GM18499 (cell line): ENCODE measurements around the gene PSMG3.

Experiments
- ATAC-seq: cut with Tn5 transposase; IDR thresholded peaks from one replicate; pipeline ENCODE4 v1.9.1; 2021; ENCODE audit warnings: moderate number of reproducible peaks; ENCODE audit not compliant: insufficient read depth, unreplicated experiment

The PSMG3 gene

DNA sequence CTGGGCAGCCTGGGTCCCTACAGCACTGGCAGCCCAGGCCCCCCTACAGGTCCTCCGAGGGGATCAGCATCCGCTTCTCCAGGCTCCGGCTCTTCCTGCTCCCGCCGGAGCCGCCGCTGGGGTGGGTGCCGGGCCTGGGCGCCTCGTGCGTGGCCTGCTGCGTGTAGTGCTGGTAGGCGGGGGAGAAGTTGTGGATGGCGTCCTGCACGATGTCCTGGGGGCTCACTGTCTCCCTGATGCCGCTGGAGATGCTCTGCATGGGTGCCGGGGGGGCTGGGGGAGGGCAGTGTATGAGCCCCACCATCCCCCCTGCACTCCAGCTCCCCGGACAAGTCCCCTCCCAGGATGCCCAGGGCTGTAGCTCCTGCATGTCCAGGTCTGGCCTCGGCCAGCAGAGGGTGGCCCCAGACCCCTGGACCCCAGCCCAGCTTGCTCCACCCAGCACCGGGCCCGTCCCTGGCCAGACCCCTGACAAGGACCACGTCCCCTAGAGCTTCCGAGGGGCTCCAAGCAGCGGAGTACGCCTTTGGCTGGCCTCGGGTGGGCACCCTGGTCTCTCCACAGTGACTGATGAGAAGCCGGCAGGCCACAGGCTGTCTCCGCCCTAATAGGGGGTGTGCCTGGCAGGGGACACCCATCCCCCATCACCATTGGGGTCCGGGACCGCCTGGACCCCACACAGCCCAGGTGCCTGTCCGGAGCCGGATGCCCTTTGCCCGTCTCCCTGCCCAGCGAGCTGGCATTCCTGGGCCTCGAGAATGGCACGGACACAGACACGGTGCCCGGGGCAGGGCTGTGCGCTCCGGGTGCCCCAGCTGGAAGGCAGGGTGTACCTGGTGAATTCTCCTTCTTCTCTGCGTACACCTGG, 22.7 kb downstream of the PSMG3 start:
- no peak for ATAC-seq

DNA sequence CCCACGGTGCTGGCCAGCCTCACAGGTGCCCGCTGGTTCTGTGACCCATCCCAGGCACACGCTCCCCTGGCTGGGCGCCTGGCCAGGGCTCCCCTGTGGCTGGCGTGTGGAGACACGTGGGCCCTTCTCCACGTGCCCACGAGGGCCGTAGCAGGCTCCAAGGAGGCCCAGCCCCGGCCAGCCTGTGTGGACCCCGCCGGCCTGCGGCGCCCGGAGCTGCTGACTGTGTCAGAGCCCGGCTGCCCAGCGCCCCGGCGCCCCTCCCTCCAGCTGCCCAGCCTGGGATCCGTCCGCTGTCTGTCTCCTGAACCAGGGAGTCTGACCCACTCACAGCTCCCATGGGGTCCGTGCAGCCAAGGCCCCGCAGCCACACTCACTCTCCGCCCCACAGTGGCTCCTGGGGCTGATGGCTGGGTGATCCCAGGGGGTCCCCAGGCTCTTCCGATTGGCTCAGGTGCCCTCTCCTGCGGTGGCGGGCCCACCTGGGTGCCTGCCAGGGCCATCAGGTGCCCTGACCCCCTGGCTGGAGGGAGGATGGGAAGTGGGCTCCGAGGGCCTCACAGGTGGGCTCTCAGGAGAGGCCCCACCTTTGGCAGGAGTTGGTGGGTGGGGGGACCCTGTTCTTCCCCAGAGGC, 23.4 kb downstream of the PSMG3 start:
- ATAC-seq: no peak

DNA sequence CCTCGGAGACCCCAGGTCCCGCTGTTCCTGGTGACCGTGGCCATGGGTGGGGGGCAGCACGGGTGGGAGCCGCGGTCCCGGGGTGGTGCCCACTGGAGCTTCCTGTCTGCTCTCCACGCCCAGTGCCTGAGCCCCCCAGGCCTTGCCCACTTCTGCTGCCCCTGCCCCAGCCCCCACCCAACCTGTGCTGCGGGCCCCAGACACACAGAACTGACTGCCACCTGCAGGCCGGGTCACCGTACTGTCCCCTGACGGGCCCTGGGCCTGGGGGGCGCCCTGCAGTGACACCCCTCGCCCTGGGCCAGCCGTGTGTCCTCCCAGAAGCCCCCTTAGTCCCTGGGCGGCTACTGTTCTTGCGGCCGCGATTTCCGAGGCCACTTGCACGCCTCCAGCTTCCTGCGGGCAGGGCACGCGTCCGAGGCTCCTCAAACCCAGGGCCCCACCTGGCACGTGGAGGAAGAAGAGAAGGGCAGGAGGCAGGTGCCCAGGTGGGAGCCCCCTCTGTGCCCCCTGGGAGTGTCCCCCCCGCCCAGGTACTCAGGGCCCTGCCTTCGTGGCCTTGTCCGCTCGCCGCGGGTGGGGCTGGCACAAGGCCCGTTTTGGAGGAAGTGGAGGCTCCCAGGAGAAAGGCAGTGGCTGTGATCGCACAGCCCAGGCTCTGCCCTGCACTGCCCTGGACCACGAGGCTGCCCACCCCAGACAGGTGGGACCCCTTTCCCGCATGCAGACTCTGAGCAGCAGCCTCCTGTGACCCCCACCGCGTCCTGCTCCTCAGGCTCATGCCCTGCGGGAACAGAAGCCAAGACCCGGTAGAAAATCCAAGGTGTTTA, 24.2 kb downstream of the PSMG3 start:
- no peak for ATAC-seq

DNA sequence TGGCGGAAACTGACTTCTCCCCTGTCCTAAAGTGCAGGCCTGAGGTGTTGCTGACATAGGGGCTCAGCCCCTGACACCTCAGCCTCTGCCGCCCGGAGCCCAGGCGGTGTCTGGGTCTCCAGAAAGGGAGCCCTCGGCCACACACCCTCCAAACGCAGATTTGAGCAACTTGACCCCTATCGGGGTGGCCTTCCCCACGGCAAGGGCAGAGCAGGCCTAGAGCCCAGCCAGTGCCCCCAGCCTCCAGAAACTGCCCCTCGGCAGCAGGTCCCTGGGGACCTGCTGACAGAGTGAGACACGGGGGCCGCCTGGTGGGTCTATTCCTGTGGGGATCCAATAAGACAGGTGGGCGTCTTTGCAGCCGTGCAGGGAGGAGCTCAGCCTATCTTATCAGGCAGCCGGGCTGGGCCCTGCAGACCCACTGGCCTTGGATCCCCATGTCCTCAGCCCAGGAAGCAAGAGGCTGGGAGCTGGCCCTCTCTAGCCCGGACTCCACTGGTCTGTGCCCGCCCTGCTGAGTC, 24.9 kb downstream of the PSMG3 start:
- no peak for ATAC-seq

DNA sequence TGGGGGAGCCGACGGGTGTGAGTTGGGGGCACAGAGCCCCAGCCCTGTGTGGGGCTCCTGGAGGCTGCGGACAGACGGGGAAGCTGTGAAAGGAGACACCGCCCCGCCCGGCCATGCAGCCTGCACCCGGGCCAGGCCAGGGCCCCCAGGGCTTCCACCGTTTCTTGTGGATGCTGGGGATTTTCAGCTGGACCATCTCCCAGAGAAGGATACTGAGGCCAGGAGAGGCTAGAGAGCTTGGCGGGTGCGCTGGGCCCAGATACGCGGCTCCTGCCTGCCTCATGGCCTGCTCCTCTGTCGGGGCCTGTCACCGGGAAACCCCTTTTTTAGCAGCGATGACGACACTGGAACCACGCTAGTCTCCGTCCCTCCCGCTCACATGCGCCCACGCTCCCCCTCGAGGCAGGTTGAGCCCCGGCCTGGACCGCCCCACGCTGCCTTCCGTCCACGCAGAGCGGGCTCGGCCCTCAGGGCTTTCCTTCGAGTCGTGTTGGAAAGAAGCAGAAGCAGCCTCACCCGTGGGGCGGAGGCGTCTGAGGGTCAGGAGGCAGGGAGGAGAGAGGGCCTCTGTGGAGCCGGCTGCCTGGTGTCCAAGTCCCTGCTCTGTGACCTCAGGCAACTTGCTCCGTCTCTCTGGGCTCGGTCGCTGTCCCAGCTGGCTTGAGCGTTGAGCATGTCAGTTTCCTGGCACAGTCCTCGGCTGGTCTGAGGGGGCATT, 25.5 kb downstream of the PSMG3 start:
- ATAC-seq: no peak

DNA sequence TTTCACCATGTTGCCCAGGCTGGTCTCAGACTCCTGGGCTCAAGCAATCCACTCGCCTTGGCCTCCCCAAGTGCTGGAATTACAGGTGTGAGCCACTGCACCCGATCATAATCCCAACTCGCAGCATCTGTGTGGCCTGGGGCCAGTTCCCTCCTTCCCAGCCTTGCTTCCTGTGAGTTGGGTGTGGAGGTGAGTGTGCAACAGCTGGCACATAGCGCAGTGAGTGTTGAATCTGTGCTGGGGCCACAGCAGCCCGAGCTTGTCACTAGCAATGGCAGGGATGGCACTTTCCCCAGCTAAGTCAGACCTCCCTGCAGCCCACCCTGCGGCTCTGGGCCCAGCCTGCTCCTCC, 26.0 kb downstream of the PSMG3 start:
- ATAC-seq: no peak

DNA sequence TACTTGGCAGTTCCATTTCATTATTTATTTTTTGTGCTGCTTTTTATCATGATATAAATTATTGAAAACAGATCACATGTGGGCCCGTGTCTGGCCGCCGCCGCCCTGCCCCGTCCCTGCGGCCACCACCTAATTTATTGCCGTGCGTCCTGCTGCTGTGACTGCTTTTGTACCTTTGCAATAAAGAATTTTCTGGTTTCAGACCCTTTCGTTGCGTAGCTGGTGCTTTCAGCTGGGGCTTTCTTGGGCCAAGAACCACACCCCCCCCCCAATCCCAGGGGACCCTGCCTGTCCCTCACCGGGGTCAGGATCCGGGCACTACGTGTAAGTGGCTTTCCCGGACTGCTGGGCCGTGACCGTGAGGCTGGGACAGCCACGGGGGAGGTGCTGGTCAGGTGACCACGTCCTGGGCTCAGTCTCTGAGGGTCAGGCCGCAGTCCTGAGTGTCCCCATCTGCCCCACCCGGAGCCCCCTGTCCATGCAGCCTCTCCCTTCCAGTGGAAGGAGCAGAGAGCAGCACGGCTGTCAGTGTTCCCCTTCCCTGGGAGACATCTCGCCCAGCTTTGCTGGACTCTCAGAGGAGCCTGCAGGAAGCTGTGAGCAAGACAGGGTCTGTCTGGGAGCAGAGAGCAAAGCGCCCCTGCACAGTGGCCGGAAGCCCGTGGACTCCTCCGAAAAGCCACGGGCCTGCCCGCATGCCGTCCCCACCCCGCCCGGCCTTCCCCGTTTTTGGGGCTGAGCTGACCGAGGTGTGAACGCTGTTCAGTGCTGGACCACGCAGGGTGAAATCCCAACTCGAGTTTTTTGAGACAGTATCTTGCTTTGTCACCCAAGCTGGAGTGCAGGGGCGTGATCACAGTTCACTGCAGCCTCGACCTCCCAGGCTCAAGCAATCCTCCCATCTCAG, 26.7 kb downstream of the PSMG3 start:
- ATAC-seq: no peak

DNA sequence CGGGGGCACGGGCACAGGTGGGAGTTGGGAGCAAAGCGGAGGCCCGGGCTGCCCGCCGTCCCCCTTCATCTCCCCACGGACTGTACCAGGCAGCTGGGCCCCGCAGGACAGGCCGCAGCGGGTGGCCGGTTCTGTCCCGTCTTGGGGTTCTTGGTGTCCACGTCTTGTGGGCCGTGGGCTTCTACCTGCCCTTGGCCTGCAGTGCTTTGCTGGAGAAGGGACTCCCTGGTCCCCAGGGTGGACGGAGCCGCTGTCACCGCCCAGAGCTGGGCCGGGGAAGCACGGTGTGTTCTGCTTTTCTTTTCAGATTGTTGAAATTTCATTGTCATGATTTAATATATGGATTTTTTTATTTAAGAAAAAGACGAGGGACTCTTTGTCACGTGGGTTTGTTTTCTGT, 27.5 kb downstream of the PSMG3 start:
- no peak for ATAC-seq

DNA sequence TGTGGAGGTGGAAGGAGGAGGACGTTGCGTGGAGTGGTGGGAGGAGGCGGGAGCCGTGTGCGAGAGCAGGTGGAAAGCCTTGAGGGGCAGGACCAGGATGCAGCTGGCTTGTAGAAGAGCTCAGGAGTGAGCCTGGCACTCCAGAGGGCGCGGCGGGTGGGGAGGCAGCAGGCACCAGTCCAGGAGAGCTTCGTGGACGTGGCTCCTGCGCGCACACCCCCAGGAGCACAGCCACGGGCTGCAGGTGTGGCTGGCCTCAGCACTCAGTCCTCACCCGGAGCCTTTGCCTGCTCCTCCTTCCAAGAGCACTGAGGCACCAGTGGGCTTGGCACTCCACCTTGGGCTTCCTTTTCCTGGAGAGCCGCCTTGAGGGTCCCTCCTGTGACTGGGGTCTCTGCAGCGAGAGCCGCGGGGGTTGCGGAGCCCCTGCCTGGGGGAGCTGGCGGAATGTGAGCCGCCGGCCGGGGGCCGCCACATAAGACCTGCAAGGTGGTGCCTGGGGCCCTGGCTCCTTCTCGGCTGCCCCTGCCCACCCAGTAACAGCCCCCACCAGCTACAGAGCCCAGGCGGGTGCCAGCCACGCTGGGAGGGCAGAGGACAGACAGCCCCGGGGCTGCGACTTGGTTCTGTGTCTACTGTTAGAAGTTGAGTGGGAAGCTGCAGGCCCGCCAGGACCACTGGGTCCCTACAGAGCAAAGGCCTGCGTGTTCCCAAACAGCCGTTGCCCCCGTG, 28.2 kb downstream of the PSMG3 start:
- ATAC-seq: no peak

DNA sequence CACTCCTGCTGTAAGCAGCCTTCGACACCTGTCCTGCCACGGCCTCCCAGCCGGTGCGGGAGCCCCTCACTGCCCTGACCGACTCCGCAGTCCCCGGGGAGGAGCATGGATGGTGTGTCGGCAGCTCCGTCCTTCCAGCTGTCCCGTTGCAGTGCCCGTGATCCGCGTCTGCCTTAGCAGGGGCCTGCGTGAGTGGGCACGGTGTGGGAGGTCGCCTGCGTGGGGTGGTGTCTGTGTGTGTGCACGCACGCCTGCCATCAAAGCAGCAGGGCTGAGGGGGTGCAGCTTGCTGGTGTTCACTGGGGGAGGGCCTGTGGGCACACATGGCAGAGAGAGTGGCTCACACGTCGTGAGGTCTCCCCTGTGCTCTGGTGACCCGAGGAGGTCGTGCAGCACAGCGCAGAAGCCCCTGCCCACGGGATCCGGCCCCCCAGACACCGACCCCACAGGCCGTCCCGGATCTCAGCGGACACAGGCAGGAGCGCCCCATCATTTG, 29.0 kb downstream of the PSMG3 start:
- no peak for ATAC-seq

DNA sequence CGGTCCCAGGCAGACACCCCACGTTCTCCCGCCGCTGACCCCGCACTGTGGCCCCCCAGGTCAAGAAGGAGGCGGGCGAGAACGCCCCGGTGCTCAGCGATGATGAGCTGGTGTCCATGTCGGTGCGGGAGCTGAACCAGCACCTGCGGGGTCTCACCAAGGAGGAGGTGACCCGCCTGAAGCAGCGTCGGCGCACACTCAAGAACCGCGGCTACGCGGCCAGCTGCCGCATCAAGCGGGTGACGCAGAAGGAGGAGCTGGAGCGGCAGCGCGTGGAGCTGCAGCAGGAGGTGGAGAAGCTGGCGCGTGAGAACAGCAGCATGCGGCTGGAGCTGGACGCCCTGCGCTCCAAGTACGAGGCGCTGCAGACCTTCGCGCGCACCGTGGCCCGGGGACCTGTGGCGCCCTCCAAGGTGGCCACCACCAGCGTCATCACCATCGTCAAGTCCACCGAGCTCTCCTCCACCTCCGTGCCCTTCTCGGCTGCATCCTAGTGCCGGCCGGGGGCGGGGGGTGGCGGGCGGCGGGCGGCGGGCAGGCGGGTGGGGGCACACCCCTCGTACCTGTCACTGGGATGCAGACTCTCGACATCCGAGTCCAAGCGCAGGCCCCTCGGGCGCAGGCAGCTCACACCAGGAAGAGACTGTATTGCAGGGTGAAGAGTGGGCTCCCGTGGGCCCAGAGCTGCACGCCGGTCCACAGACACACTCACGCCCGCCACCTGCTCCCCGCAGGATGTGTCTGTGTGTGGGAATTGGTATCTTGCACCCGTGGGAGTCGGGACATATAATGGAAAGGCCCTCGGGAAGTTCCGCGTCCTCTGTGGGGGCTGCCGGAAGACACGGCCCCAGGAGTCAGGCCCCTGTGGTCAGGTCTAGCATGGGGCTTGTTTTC, 29.7 kb downstream of the PSMG3 start:
- no peak for ATAC-seq

DNA sequence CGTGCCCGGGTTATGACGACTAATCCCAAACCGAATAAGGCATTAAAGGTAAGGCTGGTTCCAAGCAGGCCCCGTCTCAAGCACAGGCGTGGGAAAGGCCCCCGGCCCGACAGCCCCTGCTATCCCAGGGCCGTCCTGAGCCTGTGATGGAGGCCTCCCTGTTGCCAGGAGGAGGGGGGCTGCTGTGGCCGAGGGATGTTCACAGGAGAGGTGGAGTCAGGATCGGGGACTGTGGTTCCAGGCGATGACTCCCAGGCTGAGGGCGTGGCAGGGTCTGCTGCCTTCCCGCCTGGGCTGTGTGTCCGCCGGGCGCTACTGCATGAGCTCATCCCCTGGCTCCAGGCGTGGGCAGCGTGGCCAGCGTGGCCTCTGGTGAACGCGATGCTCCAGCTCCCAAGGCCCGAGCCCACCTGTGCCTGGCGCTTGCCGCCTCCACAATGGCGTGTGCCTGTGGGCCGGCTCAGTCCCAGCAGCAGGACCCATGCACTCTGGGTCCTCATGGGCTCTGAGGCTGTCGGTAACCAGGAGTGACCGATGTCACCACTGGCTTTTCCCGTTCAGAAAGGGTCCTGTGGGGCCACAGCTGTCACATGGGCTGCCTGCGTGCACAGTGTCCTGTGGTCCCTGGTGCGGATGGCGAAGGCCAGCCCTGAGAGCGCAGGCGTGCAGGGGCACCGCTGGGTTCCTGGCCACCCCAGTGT, 30.5 kb downstream of the PSMG3 start:
- ATAC-seq: no peak

DNA sequence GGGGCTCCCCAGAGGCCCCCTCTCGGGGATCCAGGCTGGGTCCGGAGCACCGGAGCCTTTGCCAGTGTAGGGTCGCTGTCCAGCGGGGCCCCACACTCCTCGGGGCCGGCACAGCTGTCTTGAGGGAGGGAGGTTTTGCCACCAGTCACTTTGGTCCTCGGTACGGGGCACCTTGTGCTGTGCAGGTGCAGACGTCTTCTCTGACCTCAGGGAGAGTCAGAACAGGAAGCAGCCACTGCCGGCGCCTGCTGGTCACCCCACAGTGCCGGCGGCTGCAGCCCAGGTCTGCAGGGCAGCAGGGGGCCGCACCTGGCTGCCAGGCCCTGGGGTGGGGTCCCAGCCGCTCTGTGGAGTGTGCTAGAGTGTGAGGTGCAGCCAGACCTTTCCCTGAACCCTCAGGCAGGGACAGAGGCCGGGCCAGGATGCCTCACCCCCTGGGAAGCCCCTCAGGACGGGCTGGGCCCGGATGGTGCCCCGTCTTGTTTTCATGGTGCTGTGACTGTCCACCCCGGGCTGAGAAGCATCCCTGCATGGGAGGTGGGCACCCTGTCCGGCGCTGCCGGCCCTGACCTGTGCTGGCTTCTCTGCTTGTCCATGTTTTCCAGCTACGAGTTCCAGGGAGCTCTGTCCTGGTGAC, 31.2 kb downstream of the PSMG3 start:
- ATAC-seq: no peak

DNA sequence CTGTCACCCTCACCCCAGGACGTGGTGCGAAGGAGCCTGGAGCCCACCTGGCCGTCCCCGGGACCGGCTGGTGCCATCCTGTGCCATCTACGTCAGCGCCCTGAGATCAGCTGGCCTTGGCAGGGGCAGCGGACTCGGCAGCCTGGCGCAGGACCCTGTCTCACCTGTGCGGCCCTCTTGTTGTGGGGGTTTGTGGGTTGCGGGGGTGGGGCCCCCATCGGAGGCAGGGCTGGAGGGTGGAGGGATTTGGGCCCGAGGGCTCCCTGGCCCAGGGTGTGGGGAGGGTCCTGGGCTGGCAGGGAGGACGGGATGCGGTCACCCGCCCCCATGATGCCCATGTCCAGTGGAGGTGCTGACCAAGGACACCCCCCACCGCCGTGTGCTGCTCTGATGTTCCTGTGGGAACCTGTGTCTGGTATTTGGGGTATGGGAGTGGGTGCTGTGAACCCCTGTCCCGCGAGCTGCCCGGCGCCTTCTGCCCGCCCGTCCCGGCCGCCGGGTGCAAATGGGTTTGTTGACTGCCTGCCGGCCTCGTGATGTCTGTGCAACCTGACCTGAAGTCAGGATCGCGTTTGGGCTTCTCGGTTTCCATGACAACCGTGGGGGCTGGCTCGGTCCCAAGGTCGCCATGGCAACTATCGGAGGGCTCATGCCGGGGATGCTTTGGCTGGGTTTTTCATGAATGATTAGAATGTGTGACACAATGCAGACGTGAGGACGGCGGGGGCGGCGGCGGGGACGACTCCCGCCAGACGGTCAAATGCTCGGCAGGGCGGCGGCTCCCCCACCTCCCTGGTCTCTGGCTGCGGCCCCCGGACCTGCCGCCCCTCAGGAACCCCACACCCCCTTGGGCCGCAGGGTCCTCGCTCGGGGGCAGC, 32.1 kb downstream of the PSMG3 start:
- no peak for ATAC-seq

DNA sequence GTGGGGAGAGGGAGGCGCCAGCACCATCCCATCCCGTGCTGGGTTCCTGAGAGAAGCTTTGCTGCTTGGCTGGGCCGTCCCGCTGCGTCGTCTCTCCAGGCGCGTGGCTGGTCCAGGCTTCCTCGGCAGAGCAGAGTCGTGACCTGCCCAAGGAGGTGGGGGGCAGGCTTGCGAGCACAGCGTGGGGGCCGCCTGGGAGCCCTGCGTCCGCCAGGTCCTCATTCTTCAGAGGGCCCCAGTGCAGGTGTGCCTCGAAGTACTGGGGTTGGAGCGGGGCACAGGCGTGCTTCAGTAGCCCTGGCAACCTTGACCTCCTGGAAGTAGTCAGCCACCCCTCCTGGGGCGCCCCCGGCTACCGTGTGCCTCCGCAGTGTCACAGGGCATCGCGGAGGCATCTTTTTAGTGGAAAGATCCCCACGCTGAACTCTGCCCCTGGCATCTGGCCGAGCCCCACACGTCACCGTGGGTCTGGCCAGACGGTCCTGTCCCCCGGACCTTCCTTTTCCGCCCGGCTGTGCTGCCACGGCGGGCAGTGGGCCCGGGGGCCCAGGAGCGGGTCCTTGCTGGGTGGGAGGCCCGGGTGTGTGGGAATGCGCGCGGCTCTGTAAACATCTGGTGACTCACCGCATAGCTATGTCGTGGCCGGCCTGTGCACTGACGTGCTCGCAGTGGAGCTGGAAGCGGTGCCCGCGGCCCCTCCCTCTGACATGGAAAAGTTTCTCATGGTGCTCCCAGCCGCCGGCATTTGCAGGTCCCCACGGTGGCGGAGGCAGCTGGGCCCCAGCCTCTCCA, 32.9 kb downstream of the PSMG3 start:
- ATAC-seq: no peak
